Endothelial cell of umbilical vein (primary cell): Measurements from ENCODE around the gene MYL11. TPM values are rescaled to one million over a fixed set of nuclear protein-coding genes. Genes with fewer than 3 reads are reported as not detected.
A peak's percentile ranks its signal among the peaks of the same experiment; 100 is the strongest.

Source experiments
- BruUV-seq: library from RNA; stranded (reverse); fragments of 400-500 nt; replicated peaks from 2 replicates; lab custom pipeline; 2021; lab: Mats Ljungman, UMichigan
- CTCF ChIA-PET: fragments of 300-600, 350-600 bp; sonication (Branson Sonifier 250); formaldehyde crosslinking; loops from one replicate; lab custom pipeline; 2021; ENCODE audit warnings: antibody characterized with exemption, inconsistent platforms; lab: Charles Lee
- POLR2A ChIA-PET: fragments of 300-600, 350-600 bp; sonication (Branson Sonifier 250); formaldehyde crosslinking; loops from one replicate; lab custom pipeline; 2021; ENCODE audit warnings: antibody characterized with exemption, inconsistent platforms; lab: Charles Lee
- DNase-seq: peaks from one replicate; pipeline ENCODE4 v3.0.0-alpha.2; 2011; ENCODE audit warnings: low read depth, low spot score
- FAIRE-seq: peaks from 2 replicates; lab custom pipeline; 2011; peaks lifted over from hg19 to GRCh38; lab: Jason Lieb, UNC
- H2AFZ ChIP-seq: 2 replicates; pipeline ENCODE4 v1.6.0; 2012; ENCODE audit warnings: low read depth, low read length, control low read depth, inconsistent platforms
- H3K27ac ChIP-seq: 2 replicates; pipeline ENCODE4 v1.5.1; 2011; ENCODE audit warnings: low read depth, mild to moderate bottlenecking, control low read depth, low read length, moderate library complexity; ENCODE audit not compliant: insufficient read depth
- H3K27me3 ChIP-seq, 2 experiments: 2 replicates each; pipeline versions ENCODE4 v1.6.0 to v1.6.1; 2011; ENCODE audit warnings: low read length in 2 of 2, mixed read lengths in 1 of 2; ENCODE audit not compliant: control insufficient read depth in 2 of 2, insufficient read depth in 2 of 2
- H3K36me3 ChIP-seq, 2 experiments: 2 replicates in 1 of 2; 3 replicates in 1 of 2; pipeline ENCODE4 v1.5.1; 2011; ENCODE audit warnings: low read length in 2 of 2, mild to moderate bottlenecking in 1 of 2, moderate library complexity in 1 of 2; ENCODE audit not compliant: control insufficient read depth in 2 of 2, insufficient read depth in 2 of 2; ENCODE audit errors: extremely low read depth in 1 of 2
- H3K4me1 ChIP-seq: 3 replicates; pipeline ENCODE4 v1.5.1; 2011; ENCODE audit warnings: mild to moderate bottlenecking, low read length; ENCODE audit not compliant: control insufficient read depth, insufficient read depth; ENCODE audit errors: extremely low read depth
- H3K4me2 ChIP-seq: 2 replicates; pipeline ENCODE4 v1.6.1; 2011; ENCODE audit warnings: low read length, control low read depth, mixed read lengths; ENCODE audit not compliant: insufficient read depth
- H3K4me3 ChIP-seq, 3 experiments: fragments of 200-600 bp in 1 of 3; sonication (generic), shearing (Covaris generic) in 1 of 3; replicated peaks in 1 of 3; 2 replicates each; pipeline ENCODE4 v1.5.1; 2011 to 2016; ENCODE audit warnings: control low read depth in 3 of 3, low read length in 3 of 3, mild to moderate bottlenecking in 2 of 3, inconsistent platforms in 1 of 3, low read depth in 1 of 3, moderate library complexity in 1 of 3; ENCODE audit not compliant: insufficient read depth in 1 of 3
- H3K79me2 ChIP-seq: 2 replicates; pipeline ENCODE4 v1.6.0; 2012; ENCODE audit warnings: low read length, inconsistent platforms; ENCODE audit not compliant: control insufficient read depth, insufficient read depth
- H3K9ac ChIP-seq: replicated peaks from 2 replicates; pipeline ENCODE3; 2011; ENCODE audit warnings: low read length, control low read depth; ENCODE audit not compliant: insufficient read depth; ENCODE audit errors: extremely low read depth
- H3K9me1 ChIP-seq: replicated peaks from 3 replicates; pipeline ENCODE4 v1.6.0; 2011; ENCODE audit warnings: mild to moderate bottlenecking, low read length; ENCODE audit not compliant: control insufficient read depth, insufficient read depth; ENCODE audit errors: extremely low read depth
- H3K9me3 ChIP-seq: replicated peaks from 2 replicates; pipeline ENCODE4 v1.5.1; 2012; ENCODE audit warnings: low read length, inconsistent platforms; ENCODE audit not compliant: control insufficient read depth, insufficient read depth
- H4K20me1 ChIP-seq: replicated peaks from 2 replicates; pipeline ENCODE3; 2011; ENCODE audit warnings: mild to moderate bottlenecking, low read length; ENCODE audit not compliant: control insufficient read depth, insufficient read depth; ENCODE audit errors: extremely low read depth
- EZH2 ChIP-seq: IDR thresholded peaks from 2 replicates; pipeline ENCODE4 v1.6.1; 2012; ENCODE audit warnings: borderline replicate concordance, low read depth, mild to moderate bottlenecking, moderate library complexity, low read length, inconsistent platforms; ENCODE audit not compliant: severe bottlenecking
- FOS ChIP-seq: IDR thresholded peaks from 2 replicates; pipeline ENCODE4 v1.6.1; 2011; ENCODE audit warnings: mild to moderate bottlenecking, low read length, moderate library complexity, borderline replicate concordance; ENCODE audit not compliant: insufficient read depth
- GATA2 ChIP-seq: IDR thresholded peaks from 2 replicates; pipeline ENCODE4 v1.7.0; 2011; ENCODE audit warnings: low read depth, mild to moderate bottlenecking, moderate library complexity, mixed read lengths, low read length; ENCODE audit not compliant: insufficient read length, insufficient read depth
- JUN ChIP-seq: IDR thresholded peaks from 2 replicates; pipeline ENCODE4 v1.6.1; 2011; ENCODE audit warnings: borderline replicate concordance, low read depth; ENCODE audit not compliant: insufficient read length, insufficient read depth
- MYC ChIP-seq: IDR thresholded peaks from one replicate; pipeline ENCODE4 v1.6.1; 2011; ENCODE audit warnings: mild to moderate bottlenecking, low read depth, low read length
- POLR2A ChIP-seq: IDR thresholded peaks from 2 replicates; pipeline ENCODE4 v1.6.1; 2012; ENCODE audit warnings: low read depth, mild to moderate bottlenecking, control low read depth, low read length
- POLR2AphosphoS5 ChIP-seq: IDR thresholded peaks from 2 replicates; pipeline ENCODE4 v1.6.1; 2012; ENCODE audit warnings: low read depth, mild to moderate bottlenecking, control low read depth, low read length, moderate library complexity; ENCODE audit not compliant: insufficient read depth
- dilution Hi-C: fragments of 300-500 bp; cut with MboI; formaldehyde crosslinking; loops from one replicate; pipeline ENCODE4 v1.15.0; 2019; ENCODE audit warnings: low sequenced_read_pairs; ENCODE audit not compliant: extremely low pct_ligation_motif_present
- intact Hi-C: fragments of 100-400 bp; cut with micrococcal nuclease; formaldehyde crosslinking; loops from one replicate; pipeline ENCODE4 v1.10.0; 2022
- polyA plus RNA-seq, 4 experiments: library from polyadenylated mRNA; depleted of rRNA in 3 of 4; stranded (reverse) in 3 of 4; unstranded in 1 of 4; fragments of >200 nt; gene quantifications; 2 replicates each; pipeline versions ENCODE4 v1.2.1 to v1.2.3, GENCODE V29; 2011 to 2012; ENCODE audit warnings: missing spikeins in 1 of 4
- total RNA-seq: library from RNA; stranded (reverse); gene quantifications from 2 replicates; pipeline ENCODE4 v1.2.3, GENCODE V29; 2021
- TF ChIP-seq, protein P1 (sequence below): IDR thresholded peaks from 2 replicates; pipeline ENCODE4 v1.6.1; 2011; ENCODE audit not compliant: insufficient read depth, insufficient read length
- TF ChIP-seq, protein P2 (sequence below), 2 donors: IDR thresholded peaks; 1 replicate in 1 of 2; 2 replicates in 1 of 2; pipeline ENCODE4 v1.5.1; 2011; ENCODE audit warnings: low read length in 2 of 2, mild to moderate bottlenecking in 2 of 2, moderate library complexity in 2 of 2, control low read depth in 1 of 2, inconsistent platforms in 1 of 2, low read depth in 1 of 2; ENCODE audit not compliant: insufficient read depth in 1 of 2; ENCODE audit errors: extremely low read depth in 1 of 2

The MYL11 gene
- total and polyA plus RNA-seq, 2 donors (not counting 3 experiments of a cell fraction or from before 2014, with no cell fraction given), result 1.3 TPM; not detected in 1

DNA sequence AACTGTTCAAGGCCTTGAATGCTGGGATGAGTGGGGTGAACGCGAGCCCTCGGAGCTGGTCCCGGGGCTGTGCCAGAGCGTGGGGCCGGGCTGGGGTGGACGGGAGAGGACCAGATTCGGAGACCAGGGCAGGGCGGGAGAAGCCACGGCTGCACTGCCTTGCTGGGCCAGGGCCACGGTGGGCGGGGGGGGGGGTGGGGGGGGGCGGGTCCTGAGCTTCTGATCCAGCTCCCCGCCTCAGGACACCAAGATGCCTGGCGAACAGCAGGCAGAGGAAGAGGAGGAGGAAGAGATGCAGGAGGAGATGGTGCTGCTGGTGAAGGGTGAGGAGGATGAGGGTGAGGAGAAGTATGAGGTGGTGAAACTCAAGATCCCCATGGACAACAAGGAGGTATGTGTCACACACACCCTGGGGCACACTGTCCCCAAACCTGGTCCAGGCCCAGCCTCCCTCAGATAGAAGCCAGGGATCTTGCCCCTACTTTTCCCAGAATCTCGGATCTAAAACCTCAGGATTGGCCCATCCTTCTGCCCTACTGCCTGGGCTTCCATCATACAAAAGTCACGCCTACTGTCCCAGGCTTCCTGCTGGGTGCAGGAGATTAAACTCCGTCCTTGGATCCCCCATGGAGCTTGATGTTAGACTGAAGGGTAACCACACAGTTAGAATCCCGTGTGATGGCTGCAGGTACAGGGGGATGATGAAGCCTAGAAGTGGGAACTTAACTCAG lies 33.4 kb downstream of the MYL11 start:
- Histone ChIP-seq H3K4me1 (peaks cover 22% of the 10 kb centered on the region), H3K79me2 (peaks cover 3% of the 10 kb centered on the region), H3K9me3 (no peaks in the 10 kb centered on the region), H2AFZ (peak overlapping the region; percentile 67), H3K27me3 (no peaks in the 10 kb centered on the region), H3K4me3 (peak overlapping the region; percentile 29 to 56 (median 47)), H4K20me1 (no peaks in the 10 kb centered on the region), H3K9me1 (no peaks in the 10 kb centered on the region), H3K4me2 (peak overlapping the region; percentile 44), H3K9ac (peak overlapping the region; percentile 80), H3K27ac (peak overlapping the region; percentile 71), H3K36me3 (peaks cover 2 to 6% of the 10 kb centered on the region in 2 experiments)
- CTCF ChIA-PET, result interaction anchor here (0.6 to 5.3 kb wide), 9 partner anchors 9 to 316 kb away, joined by 3 to 62 read pairs (median 4); partner anchors contain the start of genes DCTPP1 and ZNF48
- BruUV-seq, result no TSS peak
- TF ChIP-seq GATA2, result no peak
- TF ChIP-seq, protein P1, sequence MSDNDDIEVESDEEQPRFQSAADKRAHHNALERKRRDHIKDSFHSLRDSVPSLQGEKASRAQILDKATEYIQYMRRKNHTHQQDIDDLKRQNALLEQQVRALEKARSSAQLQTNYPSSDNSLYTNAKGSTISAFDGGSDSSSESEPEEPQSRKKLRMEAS, result no peak
- TF ChIP-seq FOS, result no peak
- TF ChIP-seq, protein P2, sequence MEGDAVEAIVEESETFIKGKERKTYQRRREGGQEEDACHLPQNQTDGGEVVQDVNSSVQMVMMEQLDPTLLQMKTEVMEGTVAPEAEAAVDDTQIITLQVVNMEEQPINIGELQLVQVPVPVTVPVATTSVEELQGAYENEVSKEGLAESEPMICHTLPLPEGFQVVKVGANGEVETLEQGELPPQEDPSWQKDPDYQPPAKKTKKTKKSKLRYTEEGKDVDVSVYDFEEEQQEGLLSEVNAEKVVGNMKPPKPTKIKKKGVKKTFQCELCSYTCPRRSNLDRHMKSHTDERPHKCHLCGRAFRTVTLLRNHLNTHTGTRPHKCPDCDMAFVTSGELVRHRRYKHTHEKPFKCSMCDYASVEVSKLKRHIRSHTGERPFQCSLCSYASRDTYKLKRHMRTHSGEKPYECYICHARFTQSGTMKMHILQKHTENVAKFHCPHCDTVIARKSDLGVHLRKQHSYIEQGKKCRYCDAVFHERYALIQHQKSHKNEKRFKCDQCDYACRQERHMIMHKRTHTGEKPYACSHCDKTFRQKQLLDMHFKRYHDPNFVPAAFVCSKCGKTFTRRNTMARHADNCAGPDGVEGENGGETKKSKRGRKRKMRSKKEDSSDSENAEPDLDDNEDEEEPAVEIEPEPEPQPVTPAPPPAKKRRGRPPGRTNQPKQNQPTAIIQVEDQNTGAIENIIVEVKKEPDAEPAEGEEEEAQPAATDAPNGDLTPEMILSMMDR (IDR thresholded peaks at IDR 0.05; ENCODE audit: extremely low read depth in 1 of 2, insufficient read depth in 1 of 2, low read depth in 1 of 2, low read length in 2 of 2), result no peak
- no peak for TF ChIP-seq POLR2AphosphoS5
- TF ChIP-seq JUN, result no peak
- TF ChIP-seq EZH2, result no peak
- TF ChIP-seq MYC, result no peak
- TF ChIP-seq POLR2A, result no peak
- POLR2A ChIA-PET, result interaction anchor here (0.5 to 1.6 kb wide), 6 partner anchors 10 to 394 kb away, joined by 3 to 7 read pairs (median 5); partner anchors contain the start of genes DCTPP1 and TBC1D10B
- intact Hi-C loops (loop anchor here (2.0 to 10.0 kb wide), 2 partner anchors 13 to 313 kb away; partner anchors contain the start of genes TBX6, YPEL3 and ZNF48), dilution Hi-C loops (no loop called here)
- DNase-seq (no peak), FAIRE-seq (no peak)
